ELR (cell line): ENCODE measurements around the gene PHC2.

Experiments used
- DNase-seq: peaks from one replicate; pipeline ENCODE4 v3.0.0-alpha.2; 2015; ENCODE audit warnings: low read depth

The PHC2 gene

DNA sequence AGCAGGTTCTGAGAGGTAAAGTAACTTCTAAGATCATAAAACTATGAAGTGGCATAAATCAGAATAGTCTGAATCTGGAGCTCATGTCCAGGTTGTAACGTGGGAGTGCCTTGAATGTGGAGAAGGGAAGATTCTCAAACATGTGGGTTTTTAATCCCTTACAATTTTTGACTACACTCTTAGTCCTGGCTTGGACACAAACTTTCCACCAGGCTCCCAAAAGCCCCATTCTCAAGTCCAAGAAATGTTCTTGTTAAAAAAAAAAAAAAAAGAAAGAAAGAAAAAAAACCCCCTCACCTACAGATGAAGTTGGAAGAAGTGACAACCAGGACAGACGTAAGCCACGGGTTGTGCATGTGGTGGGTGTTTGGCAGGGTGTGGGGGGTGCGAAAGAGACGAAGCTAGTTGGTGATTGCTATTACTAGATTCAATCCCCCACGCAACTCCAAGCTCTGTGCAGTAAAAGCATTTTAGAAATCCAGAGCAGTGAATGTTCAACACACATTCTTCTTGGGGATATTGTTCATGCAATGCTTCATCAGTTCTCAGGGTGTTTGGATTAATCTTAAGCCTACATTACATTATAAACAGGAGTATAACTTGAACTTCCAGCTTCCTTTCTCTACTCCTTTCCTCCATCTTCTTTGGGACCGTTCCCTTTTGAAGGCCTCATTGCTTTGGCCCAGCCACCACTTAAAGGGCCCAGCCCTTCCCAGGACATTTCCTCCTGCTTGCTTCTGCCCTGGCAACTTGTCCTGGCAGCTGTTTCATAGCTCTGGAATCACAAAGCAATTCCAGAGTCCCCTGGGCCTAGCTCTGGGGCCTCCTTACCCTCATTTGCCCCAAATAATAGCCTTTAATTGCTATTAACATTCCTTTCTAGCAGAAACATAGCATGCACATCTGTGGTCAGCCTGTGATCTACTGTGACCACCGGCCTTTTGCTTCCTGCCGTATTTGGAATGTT, 41.8 kb downstream of the PHC2 start:
- peak; percentile 48 for DNase-seq

- peak; percentile 95 for DNase-seq
Observed at GRCh38 chr1:33387625-33388024, 43.3 kb downstream of the PHC2 start.

- DNase-seq, result no peak
Observed at GRCh38 chr1:33385251-33385650, 45.6 kb downstream of the PHC2 start.

- peak; percentile 80 for DNase-seq
Observed at GRCh38 chr1:33384040-33384812, 46.7 kb downstream of the PHC2 start.

DNA sequence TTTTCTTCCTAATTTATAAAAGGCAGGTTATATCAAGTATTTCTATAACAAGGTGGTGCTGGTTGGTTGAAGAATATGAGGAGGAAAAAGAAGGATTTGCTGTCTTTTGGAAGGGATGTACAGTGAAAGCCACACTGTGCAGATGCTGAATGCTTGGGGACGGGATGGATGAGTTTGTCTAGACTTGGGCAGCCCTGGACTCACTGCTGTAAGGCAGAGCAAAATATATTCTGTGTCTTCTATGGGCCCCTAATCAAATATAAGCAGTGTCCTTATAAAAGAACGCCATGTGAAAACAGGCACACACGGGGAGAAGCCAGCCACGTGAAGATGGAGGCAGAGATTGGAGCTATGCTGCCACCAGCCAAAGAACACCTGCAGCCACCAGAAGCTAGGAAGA, 47.4 kb downstream of the PHC2 start:
- DNase-seq, result no peak

- no peak for DNase-seq
Observed at GRCh38 chr1:33382661-33383415, 48.1 kb downstream of the PHC2 start.

DNA sequence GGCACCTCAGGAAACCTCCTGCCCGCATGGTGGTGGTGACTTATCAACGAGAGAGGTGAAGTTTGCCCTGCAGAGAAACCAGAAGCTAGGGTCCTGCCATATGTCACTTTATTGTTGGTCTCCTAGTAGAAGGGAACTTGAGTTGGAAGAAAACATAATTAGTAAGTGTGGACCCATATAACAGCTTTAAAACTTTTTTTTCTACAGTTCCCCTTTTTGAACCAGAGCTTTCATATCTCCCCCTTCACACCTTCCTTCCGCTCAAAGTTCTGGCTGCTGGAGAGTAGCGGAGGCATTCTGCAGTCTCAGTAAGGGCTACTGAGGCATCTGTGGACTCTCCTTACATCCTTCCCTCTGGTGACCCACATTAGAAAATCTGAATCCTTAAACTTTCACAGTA, 48.9 kb downstream of the PHC2 start:
- no peak for DNase-seq

- no peak for DNase-seq
Observed at GRCh38 chr1:33380811-33381210, 50.1 kb downstream of the PHC2 start.

GRCh38 chr1:33379631-33380354, 51.1 kb downstream of the PHC2 start:
- DNase-seq, result no peak

DNA sequence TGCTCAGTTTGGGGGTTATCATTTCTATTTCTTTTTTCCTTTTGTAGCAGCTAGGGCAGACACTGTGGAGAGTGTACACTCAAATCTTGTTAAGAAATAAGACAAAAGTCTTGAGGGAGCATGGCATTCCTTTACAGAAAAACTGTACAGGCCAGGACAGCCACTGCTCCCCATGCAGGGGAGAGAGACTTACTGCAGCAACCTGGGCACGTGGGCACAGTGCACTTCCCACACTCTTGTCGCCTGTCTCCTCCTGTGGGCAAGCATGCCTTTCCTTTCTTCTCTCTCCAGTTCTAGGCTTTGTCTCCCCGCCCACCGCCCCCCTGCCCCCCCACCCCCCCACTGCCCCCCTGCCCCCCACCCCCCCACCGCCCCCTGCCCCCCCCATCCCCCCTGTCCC, 51.9 kb downstream of the PHC2 start:
- DNase-seq, result no peak

DNA sequence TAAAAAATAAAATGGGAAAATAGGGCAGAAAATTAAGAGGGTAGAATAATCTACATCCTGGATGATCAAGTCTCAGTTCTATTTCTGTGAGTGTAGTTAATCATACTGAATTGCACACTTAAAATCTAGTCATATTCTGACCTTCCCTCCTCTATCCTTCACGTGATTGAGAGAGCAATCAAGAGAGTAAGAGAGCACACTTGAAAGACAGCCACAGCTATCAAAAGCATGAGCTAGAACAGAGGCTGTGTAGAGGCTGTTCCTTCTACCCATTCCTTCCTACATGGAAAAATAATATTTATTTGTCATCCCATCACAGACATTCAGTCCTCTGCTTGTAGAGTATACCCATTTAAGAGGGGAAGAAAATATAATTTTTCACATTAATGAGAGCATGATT, 52.4 kb downstream of the PHC2 start:
- DNase-seq, result no peak

GRCh38 chr1:33377756-33378155, 53.1 kb downstream of the PHC2 start:
- DNase-seq, result no peak

- DNase-seq, result no peak
Observed at GRCh38 chr1:33377013-33377412, 53.9 kb downstream of the PHC2 start.

DNA sequence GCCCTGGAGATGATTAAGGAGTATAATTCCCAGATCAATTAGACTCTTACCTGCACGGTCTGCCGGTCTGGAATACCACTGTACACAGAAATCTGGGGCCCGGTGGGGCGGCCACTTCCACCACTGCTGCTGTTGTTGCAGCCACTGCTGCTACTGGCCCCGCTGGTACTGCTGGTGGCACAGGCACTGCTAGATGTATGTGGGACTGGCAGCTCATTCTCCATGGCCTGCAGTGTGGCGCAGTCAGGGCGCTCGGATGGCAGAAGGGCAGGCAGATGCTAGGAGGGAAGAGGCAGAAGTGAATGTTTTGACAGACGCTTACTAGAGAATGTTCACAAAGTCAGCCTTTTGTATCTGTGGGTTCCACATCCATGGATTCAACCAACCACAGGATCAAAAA, 55.6 kb downstream of the PHC2 start:
- no peak for DNase-seq

DNA sequence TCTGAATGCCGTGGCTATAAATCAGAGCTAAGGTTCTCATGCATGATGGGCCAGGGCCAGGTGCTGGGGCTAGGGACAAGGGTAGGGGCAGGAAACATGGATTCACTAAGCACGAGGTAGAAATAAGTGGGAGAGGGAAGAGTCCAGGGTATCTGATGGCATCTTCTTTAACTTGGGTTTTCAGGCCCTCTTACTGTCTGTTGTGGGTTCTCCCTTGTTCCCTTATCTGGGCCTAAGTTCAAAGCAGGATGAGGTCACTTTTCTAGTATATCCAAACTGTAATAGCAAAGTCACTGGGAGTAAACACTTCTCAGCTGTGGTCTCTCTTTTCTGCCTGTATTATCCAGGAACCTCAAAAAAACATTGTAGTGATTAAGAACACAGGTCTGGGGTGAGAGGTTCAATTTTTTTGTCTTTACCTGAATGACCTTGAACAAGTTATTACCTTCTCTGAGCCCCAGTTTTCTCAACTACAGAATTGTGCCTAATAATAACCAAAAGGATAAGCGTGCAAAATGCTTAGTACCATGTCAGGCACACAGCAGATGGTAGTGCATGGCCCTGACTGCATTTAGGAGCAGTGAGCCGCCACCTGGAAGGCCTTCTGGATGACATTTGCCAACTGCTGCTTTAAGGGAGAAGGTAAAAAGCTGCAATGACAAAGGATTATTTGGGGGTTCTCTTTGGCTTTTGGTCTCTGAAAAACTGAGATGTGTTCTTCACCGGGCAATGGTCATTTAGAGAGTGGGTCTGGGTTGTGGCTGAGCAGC, 56.4 kb downstream of the PHC2 start:
- no peak for DNase-seq

GRCh38 chr1:33373606-33374005, 57.3 kb downstream of the PHC2 start:
- DNase-seq, result no peak

DNA sequence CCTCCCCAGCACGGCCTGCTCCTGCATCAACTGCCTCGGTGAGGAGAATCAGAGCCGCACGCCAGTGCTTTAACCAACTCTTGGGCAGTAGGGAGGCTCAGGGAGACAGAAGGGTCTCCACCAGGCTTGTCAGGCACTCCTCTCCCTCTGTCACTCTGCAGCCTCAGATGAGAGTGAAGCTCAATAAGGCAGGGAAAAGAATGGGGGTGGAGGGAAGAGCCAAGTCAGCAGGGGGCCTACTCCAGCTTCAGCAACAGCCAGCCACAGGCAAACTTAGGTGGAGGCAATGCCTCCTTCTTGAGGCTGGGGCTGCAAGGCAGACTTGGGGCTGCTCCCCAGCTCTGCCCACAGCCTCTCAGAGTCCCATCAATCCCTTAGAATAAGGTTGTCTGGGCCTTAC, 58.2 kb downstream of the PHC2 start:
- DNase-seq, result no peak

DNA sequence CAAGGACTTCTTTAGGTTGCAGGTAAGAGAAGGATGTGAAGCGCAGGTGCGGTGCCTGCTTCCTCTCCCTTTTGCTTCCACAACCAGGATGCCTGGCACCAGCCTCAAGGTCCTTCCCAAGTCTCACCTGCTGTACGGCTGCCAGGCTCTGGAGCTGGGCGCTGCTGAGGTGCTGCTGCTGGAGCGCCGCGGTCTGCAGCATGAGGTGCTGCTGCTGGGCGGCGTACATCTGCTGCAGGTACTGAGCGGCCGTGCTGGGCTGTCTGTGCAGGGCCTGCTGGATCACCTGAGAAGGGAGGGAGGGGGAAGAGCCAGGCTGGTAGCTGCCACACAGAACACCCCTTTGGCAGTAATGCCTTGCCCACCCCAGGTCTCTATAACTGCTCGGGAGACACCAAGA, 58.7 kb downstream of the PHC2 start:
- DNase-seq, result no peak

DNA sequence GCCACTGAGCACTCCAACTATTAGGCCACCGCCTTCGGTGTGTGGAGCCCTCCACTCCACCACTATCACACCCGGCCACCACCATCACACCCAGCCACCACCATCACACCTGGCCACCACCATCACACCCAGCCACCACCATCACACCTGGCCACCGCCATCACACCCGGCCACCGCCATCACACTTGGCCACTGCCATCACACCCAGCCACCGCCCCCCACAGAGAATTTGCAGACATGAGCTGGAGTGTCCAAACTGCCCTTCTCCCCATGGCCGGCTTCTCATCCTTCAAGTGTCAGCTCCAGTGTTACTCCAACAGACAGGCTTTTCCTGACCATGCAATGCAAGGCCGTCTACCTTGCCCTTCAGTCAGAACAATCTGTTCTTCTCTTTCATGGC, 59.6 kb downstream of the PHC2 start:
- DNase-seq, result no peak

DNA sequence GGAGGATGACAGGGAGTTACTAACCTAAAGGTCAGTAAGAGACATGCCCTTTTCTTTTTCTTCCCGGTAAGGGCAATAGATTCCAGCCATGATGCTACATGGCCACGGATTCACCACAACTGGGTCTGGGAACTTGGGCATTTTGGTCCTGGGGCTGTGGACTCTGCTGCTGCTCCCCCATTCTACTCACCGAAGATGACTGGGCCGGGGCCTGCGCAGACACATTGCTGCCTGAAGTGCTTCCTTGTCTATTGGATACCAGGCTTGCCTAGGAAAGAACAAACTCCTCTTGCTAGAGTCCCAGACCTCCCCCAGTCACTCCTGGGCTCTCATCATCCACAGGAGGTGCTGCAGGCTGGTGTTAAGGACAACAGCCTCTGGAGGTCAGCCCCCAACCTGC, 60.1 kb downstream of the PHC2 start:
- DNase-seq, result no peak

GRCh38 chr1:33370301-33370700, 60.6 kb downstream of the PHC2 start:
- peak; percentile 37 for DNase-seq
